K562 (cell line): ENCODE results near the gene LARP4B. TPM values are rescaled to one million over a fixed set of nuclear protein-coding genes. Genes with fewer than 3 reads are reported as not detected.

Source experiments
- ATAC-seq: fragments of 200-7000 bp; cut with Tn5 transposase; 3 replicates; pipeline ENCODE4 v1.9.1; 2020; ENCODE audit warnings: moderate library complexity
- BruUV-seq: library from RNA; stranded (reverse); fragments of 400-500 nt; replicated peaks from 2 replicates; lab custom pipeline; 2021; lab: Mats Ljungman, UMichigan
- CTCF ChIA-PET: fragments of 300-600 bp; formaldehyde crosslinking; extraction: SDS; loops from one replicate; lab custom pipeline; 2021; ENCODE audit warnings: low intra/inter-chr PET ratio; lab: Yijun Ruan, JAX
- POLR2A ChIA-PET: fragments of 300-600, 350-650 bp; sonication (Branson Sonifier 250); formaldehyde crosslinking; extraction: SDS; loops from one replicate; lab custom pipeline; 2021; ENCODE audit warnings: antibody characterized with exemption, inconsistent platforms; lab: Yijun Ruan, JAX
- DNase-seq, 4 experiments: peaks; one replicate each; pipeline versions ENCODE4 v3.0.0 to v3.0.0-alpha.2; 2011 to 2018; ENCODE audit warnings: low spot score in 3 of 4, mixed read lengths in 3 of 4; ENCODE audit errors: extremely low read depth in 1 of 4
- FAIRE-seq: peaks from 2 replicates; lab custom pipeline; 2011; peaks lifted over from hg19 to GRCh38; lab: Jason Lieb, UNC
- H2AFZ ChIP-seq: 2 replicates; pipeline ENCODE4 v1.6.0; 2011; ENCODE audit warnings: low read depth, low read length, control low read depth, inconsistent platforms
- H3K27ac ChIP-seq: fragments of 200-600 bp; 3 replicates; pipeline ENCODE4 v1.8.0; 2011; ENCODE audit warnings: low read depth, mild to moderate bottlenecking, control low read depth, inconsistent platforms, low read length, moderate library complexity, mixed read lengths; ENCODE audit errors: extremely low read depth
- H3K27me3 ChIP-seq, 2 experiments: fragments of 300-600 bp in 1 of 2; 2 replicates in 1 of 2; 3 replicates in 1 of 2; pipeline versions ENCODE4 v1.6.0 to v1.8.0; 2011; ENCODE audit warnings: inconsistent platforms in 2 of 2, low read length in 2 of 2, mild to moderate bottlenecking in 1 of 2, mixed read lengths in 1 of 2, moderate library complexity in 1 of 2; ENCODE audit not compliant: control insufficient read depth in 2 of 2, insufficient read depth in 2 of 2
- H3K36me3 ChIP-seq: fragments of 300-600 bp; 3 replicates; pipeline ENCODE4 v1.8.0; 2011; ENCODE audit warnings: mild to moderate bottlenecking, low read length, inconsistent platforms; ENCODE audit not compliant: control insufficient read depth, insufficient read depth
- H3K4me1 ChIP-seq, 2 experiments: fragments of 200-600 bp in 1 of 2; replicated peaks in 1 of 2; 2 replicates in 1 of 2; 3 replicates in 1 of 2; pipeline versions ENCODE4 v1.5.1 to v1.8.0; 2011; ENCODE audit warnings: inconsistent platforms in 2 of 2, low read length in 2 of 2, mild to moderate bottlenecking in 1 of 2, mixed read lengths in 1 of 2, moderate library complexity in 1 of 2; ENCODE audit not compliant: control insufficient read depth in 2 of 2, insufficient read depth in 2 of 2
- H3K4me2 ChIP-seq: 2 replicates; pipeline ENCODE4 v1.6.1; 2011; ENCODE audit warnings: low read length, control low read depth, inconsistent platforms, mixed read lengths; ENCODE audit not compliant: insufficient read depth
- H3K4me3 ChIP-seq: fragments of 200-600 bp; sonication (generic), shearing (Covaris generic); 2 replicates; pipeline ENCODE4 v1.5.1; 2016; ENCODE audit warnings: control low read depth, inconsistent platforms
- H3K79me2 ChIP-seq: fragments of 200-600 bp; 3 replicates; pipeline ENCODE4 v1.8.0; 2011; ENCODE audit warnings: low read length, inconsistent platforms; ENCODE audit not compliant: control insufficient read depth, insufficient read depth
- H3K9ac ChIP-seq, 2 experiments: 2 replicates each; pipeline versions ENCODE4 v1.6.0 to v1.6.1; 2011; ENCODE audit warnings: low read depth in 2 of 2, low read length in 2 of 2, control low read depth in 1 of 2, inconsistent platforms in 1 of 2, mild to moderate bottlenecking in 1 of 2, mixed read lengths in 1 of 2; ENCODE audit not compliant: insufficient read depth in 1 of 2
- H3K9me1 ChIP-seq: one replicate; pipeline ENCODE4 v1.6.0; 2011; ENCODE audit warnings: inconsistent platforms, mild to moderate bottlenecking, low read length, moderate library complexity; ENCODE audit not compliant: control insufficient read depth, insufficient read depth
- H3K9me3 ChIP-seq: replicated peaks from 2 replicates; pipeline ENCODE4 v1.5.1; 2011; ENCODE audit warnings: low read depth, low read length, inconsistent platforms; ENCODE audit not compliant: control insufficient read depth, insufficient read depth
- H4K20me1 ChIP-seq: replicated peaks from 2 replicates; pipeline ENCODE4 v1.6.1; 2011; ENCODE audit warnings: low read length, inconsistent platforms, mixed read lengths; ENCODE audit not compliant: control insufficient read depth, insufficient read depth
- GABPB1 ChIP-seq: sonication (generic); formaldehyde crosslinking; IDR thresholded peaks from 2 replicates; pipeline ENCODE4 v1.8.0; 2022; ENCODE audit warnings: mild to moderate bottlenecking, missing genetic modification reagents
- HSF4 ChIP-seq: fragments of 250-450 bp; sonication (Bioruptor Pico); IDR thresholded peaks from 2 replicates; pipeline ENCODE4 v2.1.2; 2022; ENCODE audit warnings: mild to moderate bottlenecking, moderate library complexity, borderline replicate concordance
- KAT2B ChIP-seq: IDR thresholded peaks from one replicate; pipeline ENCODE4 v1.6.1; 2012; ENCODE audit warnings: low read depth, mild to moderate bottlenecking, control low read depth, inconsistent platforms, low read length, moderate library complexity
- MCM7 ChIP-seq, 2 experiments: fragments of 450-650 bp; IDR thresholded peaks; 2 replicates each; pipeline ENCODE4 v1.6.1; 2016 to 2018
- MED1 ChIP-seq: sonication (generic); formaldehyde crosslinking; IDR thresholded peaks from 2 replicates; pipeline ENCODE4 v1.8.1; 2023; ENCODE audit warnings: missing genetic modification reagents, borderline replicate concordance
- PTBP1 ChIP-seq: fragments of 200-400 bp; formaldehyde crosslinking; IDR thresholded peaks from 2 replicates; pipeline ENCODE4 v1.6.1; 2017; ENCODE audit warnings: low read depth, low read length
- SMAD3 ChIP-seq: fragments of 450-650 bp; formaldehyde crosslinking; conservative IDR thresholded peaks from 2 replicates; pipeline ENCODE4 v1.4.0; 2020; ENCODE audit warnings: mild to moderate bottlenecking
- TAF15 ChIP-seq: fragments of 200-400 bp; formaldehyde crosslinking; IDR thresholded peaks from 2 replicates; pipeline ENCODE4 v1.6.1; 2017; ENCODE audit warnings: mild to moderate bottlenecking, low read depth, low read length, moderate library complexity
- TAF9B ChIP-seq: fragments of 450-650 bp; IDR thresholded peaks from 2 replicates; pipeline ENCODE4 v1.6.1; 2018; ENCODE audit warnings: mild to moderate bottlenecking; ENCODE audit not compliant: partially characterized antibody
- ZNF232 ChIP-seq: sonication (generic); formaldehyde crosslinking; IDR thresholded peaks from 2 replicates; pipeline ENCODE4 v1.8.0; 2022; ENCODE audit warnings: mild to moderate bottlenecking, missing genetic modification reagents
- WGBS: fragments of 100-300 bp; shearing (Covaris generic); methylation state at CpG from one replicate; pipeline ENCODE4 v1.1.6; 2016; ENCODE audit warnings: low coverage, mixed read lengths; ENCODE audit not compliant: insufficient coverage; ENCODE audit errors: missing lambda C conversion rate; 5-methylcytosine and 5-hydroxymethylcytosine counted together
- in situ Hi-C: fragments of 300-500 bp; cut with MboI; formaldehyde crosslinking; loops from 4 replicates; pipeline ENCODE4 v1.15.0; 2018; ENCODE audit warnings: inconsistent platforms, mixed read lengths
- intact Hi-C: fragments of 100-400 bp; cut with micrococcal nuclease; formaldehyde crosslinking; loops from 2 replicates; pipeline ENCODE4 v1.14.2; 2022
- polyA plus RNA-seq, 8 experiments: library from polyadenylated mRNA; depleted of rRNA in 4 of 8; stranded (reverse) in 5 of 8; unstranded in 3 of 8; fragments of >200 nt; fragmentation: Nextera tagmentation in 2 of 8; fragmentation: Illumina TruSeq in 1 of 8; extraction: Ambion mirVana in 2 of 8; extraction: Trizol in 1 of 8; gene quantifications; 2 replicates each; pipeline versions ENCODE4 v1.2.1 to v1.2.3, GENCODE V29; 2011 to 2014; ENCODE audit warnings: inconsistent platforms in 1 of 8, missing spikeins in 1 of 8
- total RNA-seq, 7 experiments: library from RNA; depleted of rRNA in 6 of 7; stranded (reverse); fragments of >200 nt in 6 of 7; fragmentation: Illumina TruSeq in 2 of 7; extraction: Trizol in 2 of 7; gene quantifications; 2 replicates each; pipeline versions ENCODE4 v1.2.1 to v1.2.3, GENCODE V29; 2011 to 2021; ENCODE audit warnings: low replicate concordance in 1 of 7
- TF ChIP-seq, protein P1 (sequence below): sonication (generic); formaldehyde crosslinking; IDR thresholded peaks from 2 replicates; pipeline ENCODE4 v1.5.0; 2020; ENCODE audit warnings: missing genetic modification reagents
- TF ChIP-seq, protein P2 (sequence below): sonication (generic); formaldehyde crosslinking; IDR thresholded peaks from 2 replicates; pipeline ENCODE4 v1.8.1; 2022; ENCODE audit warnings: missing genetic modification reagents

LARP4B gene
- total and polyA plus RNA-seq, 9 of the 15 experiments (the other 6 are each of a cell fraction or from before 2014, with no cell fraction given): 11.8 to 130 (median 42.6) TPM

DNA sequence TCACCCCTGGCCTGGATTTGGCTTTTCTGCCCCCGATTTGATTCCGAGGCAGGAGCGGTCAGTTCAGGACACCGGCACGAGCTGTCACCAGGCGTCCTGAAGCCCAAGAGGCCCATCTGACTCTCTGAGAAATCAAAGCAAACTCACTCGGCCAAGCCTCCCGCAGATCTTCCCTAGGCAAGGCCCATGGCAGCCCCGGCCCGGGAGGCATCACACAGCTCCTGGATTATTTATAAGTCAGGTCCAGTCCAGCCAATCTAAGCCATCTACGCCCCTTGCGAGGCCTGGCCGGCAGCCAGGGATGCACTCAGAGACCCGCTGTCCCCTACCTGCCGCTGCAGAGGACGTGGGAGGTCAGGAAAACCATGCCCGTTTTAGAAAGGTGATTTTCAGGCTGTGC lies 154.7 kb downstream of the LARP4B start (continued):
- TF ChIP-seq, protein P1, sequence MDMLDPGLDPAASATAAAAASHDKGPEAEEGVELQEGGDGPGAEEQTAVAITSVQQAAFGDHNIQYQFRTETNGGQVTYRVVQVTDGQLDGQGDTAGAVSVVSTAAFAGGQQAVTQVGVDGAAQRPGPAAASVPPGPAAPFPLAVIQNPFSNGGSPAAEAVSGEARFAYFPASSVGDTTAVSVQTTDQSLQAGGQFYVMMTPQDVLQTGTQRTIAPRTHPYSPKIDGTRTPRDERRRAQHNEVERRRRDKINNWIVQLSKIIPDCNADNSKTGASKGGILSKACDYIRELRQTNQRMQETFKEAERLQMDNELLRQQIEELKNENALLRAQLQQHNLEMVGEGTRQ (CRISPR knock-in tag): no peak
- TF ChIP-seq GABPB1 (no peak), PTBP1 (no peak)

DNA sequence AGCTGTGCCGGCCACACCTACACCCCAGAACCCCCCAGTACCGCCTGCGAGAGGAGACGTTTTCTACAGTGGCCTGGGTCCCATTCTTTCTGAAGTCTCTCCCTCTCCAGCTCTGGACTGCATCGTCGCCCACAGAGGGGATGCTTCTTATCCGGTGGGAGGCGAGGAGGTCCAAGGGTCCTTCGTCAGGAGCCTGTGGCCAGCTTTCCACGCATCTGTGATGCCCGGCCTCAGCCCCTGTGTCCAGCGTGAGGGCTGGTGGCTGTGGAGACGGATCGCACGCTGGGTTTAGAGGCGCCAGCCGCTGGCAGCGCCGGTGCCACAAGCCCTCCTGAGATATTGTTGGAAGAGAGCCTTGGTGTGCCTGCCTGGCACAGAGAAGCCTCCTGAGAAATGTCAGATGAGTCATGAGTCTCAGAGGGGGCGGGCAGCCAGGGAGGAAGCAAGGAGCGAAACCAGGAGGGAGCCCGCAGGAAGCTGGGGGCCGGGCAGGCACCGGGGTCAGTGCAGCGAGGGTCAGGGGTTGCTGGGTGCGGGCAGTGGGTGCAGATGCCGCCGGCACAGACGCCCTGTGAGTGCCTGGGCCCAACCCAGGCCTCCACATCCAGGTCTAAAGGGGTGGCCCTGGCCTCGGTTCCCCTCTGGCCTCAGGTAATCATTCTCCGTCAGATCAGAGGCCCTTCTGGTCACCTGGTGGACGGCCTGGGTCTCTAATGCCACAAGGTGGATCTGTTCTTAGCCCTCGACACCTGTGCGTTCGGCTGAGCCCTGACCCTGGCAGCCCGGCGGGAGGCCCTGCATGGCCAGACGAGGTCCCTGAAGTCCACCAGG lies 156.0 kb downstream of the LARP4B start:
- H4K20me1 ChIP-seq: no peaks in the 10 kb centered on the region
- H3K4me3 ChIP-seq: no peak overlapping the region
- no peak overlapping the region for H3K9ac ChIP-seq
- no peaks in the 10 kb centered on the region for H3K9me3 ChIP-seq
- no TSS peak for BruUV-seq
- no peak overlapping the region for H2AFZ ChIP-seq
- ChIA-PET CTCF (no interaction called here), POLR2A (interaction anchor here (0.7 to 1.1 kb wide), 3 partner anchors 18 to 254 kb away, joined by 3 to 4 read pairs (median 4); no protein-coding TSS in a partner anchor)
- in situ Hi-C loops: loop anchor here (10.0 kb wide), 1 partner anchor 251 kb away; no protein-coding TSS in a partner anchor
- no peak for TF ChIP-seq SMAD3 (CRISPR knock-in tag)
- no peak for TF ChIP-seq TAF15
- no peak for TF ChIP-seq TAF9B
- no peak for TF ChIP-seq KAT2B
- TF ChIP-seq HSF4 (CRISPR knock-in tag): no peak
- TF ChIP-seq ZNF232: no peak
- TF ChIP-seq MED1 (CRISPR knock-in tag): no peak
- TF ChIP-seq MCM7 (IDR thresholded peaks at IDR 0.05): no peak
- TF ChIP-seq, protein P2, sequence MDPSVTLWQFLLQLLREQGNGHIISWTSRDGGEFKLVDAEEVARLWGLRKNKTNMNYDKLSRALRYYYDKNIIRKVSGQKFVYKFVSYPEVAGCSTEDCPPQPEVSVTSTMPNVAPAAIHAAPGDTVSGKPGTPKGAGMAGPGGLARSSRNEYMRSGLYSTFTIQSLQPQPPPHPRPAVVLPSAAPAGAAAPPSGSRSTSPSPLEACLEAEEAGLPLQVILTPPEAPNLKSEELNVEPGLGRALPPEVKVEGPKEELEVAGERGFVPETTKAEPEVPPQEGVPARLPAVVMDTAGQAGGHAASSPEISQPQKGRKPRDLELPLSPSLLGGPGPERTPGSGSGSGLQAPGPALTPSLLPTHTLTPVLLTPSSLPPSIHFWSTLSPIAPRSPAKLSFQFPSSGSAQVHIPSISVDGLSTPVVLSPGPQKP (CRISPR knock-in tag): no peak
- H3K4me2 ChIP-seq: no peak overlapping the region
- intact Hi-C loops: no loop called here
- H3K79me2 ChIP-seq: no peaks in the 10 kb centered on the region
- peaks cover 53 to 83% of the 10 kb centered on the region in 2 experiments for H3K27me3 ChIP-seq
- no peak for FAIRE-seq
- H3K27ac ChIP-seq: no peak overlapping the region
- no peaks in the 10 kb centered on the region for H3K9me1 ChIP-seq
- peaks cover 0 to 16% of the 10 kb centered on the region in 2 experiments; a peak in 2 of 5 replicates for H3K4me1 ChIP-seq
- DNase-seq: no peak
- no peaks in the 10 kb centered on the region for H3K36me3 ChIP-seq
- WGBS: under 1% methylated on average over 30 of the region's 38 CpGs
- ATAC-seq: no peak; the same call in 2 of the 3 replicates
